Heart left ventricle (tissue), 16 donors: ENCODE data around the gene FOXK2. TPM values are rescaled to one million over a fixed set of nuclear protein-coding genes. Genes with fewer than 3 reads are reported as not detected.
A peak's percentile ranks its signal among the peaks of the same experiment; 100 is the strongest.
"Not testable (repeated sequence)": the region's sequence is repeated elsewhere in the genome, so short reads cannot be mapped to it uniquely, and the experiment has no call there.

ENCODE experiments used
- ATAC-seq, 4 donors: fragments of 200-7000 bp; cut with Tn5 transposase; one replicate each; pipeline ENCODE4 v1.9.1; 2020 to 2022; ENCODE audit warnings: moderate library complexity in 4 of 4, mild to moderate bottlenecking in 3 of 4, moderate number of reproducible peaks in 1 of 4
- DNase-seq, 5 donors: peaks; one replicate each; pipeline ENCODE4 v3.0.0-alpha.2; 2020
- H3K27ac ChIP-seq, 12 donors: fragments of 200-600 bp; sonication (generic) in 4 of 12; one replicate each; pipeline versions ENCODE4 v1.5.0 to v1.8.0; 2016 to 2022; ENCODE audit warnings: mild to moderate bottlenecking in 2 of 12
- H3K27me3 ChIP-seq, 9 donors: fragments of 200-600 bp; sonication (generic) in 2 of 9; one replicate each; pipeline versions ENCODE4 v1.5.1 to v1.8.0; 2016 to 2022; ENCODE audit warnings: mild to moderate bottlenecking in 3 of 9
- H3K36me3 ChIP-seq, 9 donors: fragments of 200-600 bp; sonication (generic) in 2 of 9; one replicate each; pipeline versions ENCODE4 v1.5.0 to v1.8.0; 2018 to 2022; ENCODE audit warnings: mild to moderate bottlenecking in 2 of 9
- H3K4me1 ChIP-seq, 12 donors: fragments of 200-600 bp; sonication (generic) in 4 of 12; one replicate each; pipeline versions ENCODE4 v1.5.0 to v1.8.0; 2016 to 2022; ENCODE audit warnings: mild to moderate bottlenecking in 3 of 12
- H3K4me3 ChIP-seq, 12 donors: fragments of 200-600 bp; sonication (generic) in 4 of 12; one replicate each; pipeline versions ENCODE4 v1.5.0 to v1.8.0; 2017 to 2022; ENCODE audit warnings: mild to moderate bottlenecking in 9 of 12, moderate library complexity in 4 of 12
- H3K9me3 ChIP-seq, 12 donors: fragments of 200-600 bp; sonication (generic) in 4 of 12; one replicate each; pipeline versions ENCODE4 v1.5.0 to v1.8.0; 2016 to 2022; ENCODE audit warnings: mild to moderate bottlenecking in 1 of 12
- POLR2A ChIP-seq, 2 donors: fragments of 450-650 bp; IDR thresholded peaks; one replicate each; pipeline ENCODE4 v1.6.1; 2017; ENCODE audit warnings: antibody characterized with exemption in 2 of 2, mild to moderate bottlenecking in 2 of 2, moderate library complexity in 2 of 2
- WGBS, 4 donors: extraction: QIAGEN DNeasy Blood & Tissue Kit in 2 of 4; methylation state at CpG; one replicate each; pipeline versions ENCODE4 v1.1.5 to v1.1.7; 2013 to 2018; 5-methylcytosine and 5-hydroxymethylcytosine counted together
- intact Hi-C, 10 donors: fragments of 100-400 bp; cut with DNase I; formaldehyde crosslinking; loops; one replicate each; pipeline versions ENCODE4 v1.11.1 to v1.14.2; 2022
- polyA plus RNA-seq, 2 donors: library from polyadenylated mRNA; stranded (reverse); fragments of 200-250 nt; gene quantifications; one replicate each; pipeline ENCODE4 v1.2.3, GENCODE V29; 2013
- total RNA-seq, 9 donors: library from RNA; depleted of rRNA in 2 of 9; stranded (reverse); fragments of >200 nt in 2 of 9; fragmentation: NEBNext Ultra II Directional in 3 of 9; extraction: Animal tissue kit (Norgen Biotek cat#: 25700) in 3 of 9; gene quantifications; one replicate each; pipeline versions ENCODE4 v1.1.0 to v1.2.4, GENCODE V29; 2016 to 2023
- TF ChIP-seq, protein P1 (sequence below), 12 donors: fragments of 200-600 bp; sonication (generic) in 4 of 12; IDR thresholded peaks; one replicate each; pipeline versions ENCODE4 v1.5.0 to v1.8.0; 2018 to 2022; ENCODE audit warnings: antibody characterized with exemption in 12 of 12, mild to moderate bottlenecking in 5 of 12
- donor health status: ischemic (EF 13 %, LVEDD 7.1; RV severe dilation, severe dysfunction).
- donor health status: healthy with polysubstance abuse.
- donor health status: DM: no; HTN: yes; CAD: no.
- donor health status: DM: no; HTN: no; CAD: no.
- donor health status: ischemic (EF 25% LVEDD 6.9; RV normal size, moderate dysfunction).
- donor health status: ischemic (EF 25% LVEDD 5.7; RV mildly dilated, moderate dysfunction).
- donor health status: healthy.
- donor health status: DM: yes; HTN: yes; CAD: no.
- donor health status: ischemic (EF 35%, LVEDD 5.7; RV mildly dilated, moderate dysfunction).
- donor health status: nonischemic (EF 11% LVEDD 7.7; RV severe dilation, severe dysfunction).
- donor health status: DM: yes; HTN: yes; CAD: no.
- donor health status: PGD.
- donor health status: ischemic (EF 29% LVEDD 5.4; RV normal size, mild dysfunction).
- donor health status: nonischemic (EF 23%, LVEDD 6.1; RV moderate dilation, normal function).

Gene FOXK2
- total and polyA plus RNA-seq, 11 donors = 15.6 to 77.0 (median 33.9) TPM

DNA sequence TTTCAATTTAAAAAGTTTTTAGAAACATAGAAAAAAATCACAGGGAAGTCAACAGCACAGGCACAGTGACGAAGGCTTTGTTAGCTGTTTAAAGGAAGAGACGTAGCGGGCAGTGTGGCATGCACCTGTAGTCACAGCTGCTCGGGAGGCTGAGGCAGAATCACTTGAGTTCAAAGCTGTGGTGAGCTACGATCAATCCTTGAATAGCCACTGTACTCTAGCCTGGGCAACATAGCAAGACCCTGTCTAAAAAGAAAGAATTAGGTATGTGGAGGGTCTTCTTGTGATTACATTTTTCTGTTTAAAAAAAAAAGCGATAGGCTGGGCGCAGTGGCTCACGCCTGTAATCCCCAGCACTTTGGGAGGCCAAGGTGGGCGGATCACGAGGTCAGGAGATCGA, 50.1 kb downstream of the FOXK2 start:
- Histone ChIP-seq H3K9me3 (no peaks in the 10 kb centered on the region), H3K36me3 (peaks cover 0 to 90% (median 63%) of the 10 kb centered on the region in 9 donors), H3K4me3 (no peak overlapping the region), H3K27me3 (no peaks in the 10 kb centered on the region), H3K27ac (peak overlapping the region in 5 of 12 donors; percentile 57 to 82 (median 76)), H3K4me1 (peaks cover 7 to 55% (median 35%) of the 10 kb centered on the region in 12 donors)
- intact Hi-C loops = no loop called here
- WGBS, 4 donors = 79 to 98% (median 93%) methylated on average over 11 of the region's 11 CpGs
- DNase-seq (no peak), ATAC-seq (no peak)
- TF ChIP-seq, protein P1, sequence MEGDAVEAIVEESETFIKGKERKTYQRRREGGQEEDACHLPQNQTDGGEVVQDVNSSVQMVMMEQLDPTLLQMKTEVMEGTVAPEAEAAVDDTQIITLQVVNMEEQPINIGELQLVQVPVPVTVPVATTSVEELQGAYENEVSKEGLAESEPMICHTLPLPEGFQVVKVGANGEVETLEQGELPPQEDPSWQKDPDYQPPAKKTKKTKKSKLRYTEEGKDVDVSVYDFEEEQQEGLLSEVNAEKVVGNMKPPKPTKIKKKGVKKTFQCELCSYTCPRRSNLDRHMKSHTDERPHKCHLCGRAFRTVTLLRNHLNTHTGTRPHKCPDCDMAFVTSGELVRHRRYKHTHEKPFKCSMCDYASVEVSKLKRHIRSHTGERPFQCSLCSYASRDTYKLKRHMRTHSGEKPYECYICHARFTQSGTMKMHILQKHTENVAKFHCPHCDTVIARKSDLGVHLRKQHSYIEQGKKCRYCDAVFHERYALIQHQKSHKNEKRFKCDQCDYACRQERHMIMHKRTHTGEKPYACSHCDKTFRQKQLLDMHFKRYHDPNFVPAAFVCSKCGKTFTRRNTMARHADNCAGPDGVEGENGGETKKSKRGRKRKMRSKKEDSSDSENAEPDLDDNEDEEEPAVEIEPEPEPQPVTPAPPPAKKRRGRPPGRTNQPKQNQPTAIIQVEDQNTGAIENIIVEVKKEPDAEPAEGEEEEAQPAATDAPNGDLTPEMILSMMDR (IDR thresholded peaks at IDR 0.05) = no peak
- no peak for TF ChIP-seq POLR2A (IDR thresholded peaks at IDR 0.05)

DNA sequence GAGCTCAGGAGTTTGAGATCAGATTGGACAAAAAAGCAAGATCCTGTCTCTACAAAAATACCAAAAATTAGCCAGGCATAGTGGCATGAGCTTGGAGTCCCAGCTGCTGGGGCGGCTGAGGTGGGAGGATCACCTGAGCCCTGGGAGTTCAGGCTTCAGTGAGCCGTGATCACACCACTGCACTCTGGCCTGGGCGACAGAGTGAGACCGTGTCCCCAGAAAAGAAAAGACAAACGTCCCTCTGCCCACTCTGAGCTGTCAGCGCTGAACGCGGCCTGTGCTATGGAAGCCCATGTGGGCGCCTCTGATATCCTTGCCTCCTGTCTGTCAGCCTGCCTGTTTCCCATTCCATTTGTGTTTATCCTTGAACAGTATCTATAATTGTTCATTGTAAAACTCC, 50.7 kb downstream of the FOXK2 start:
- H3K27me3 ChIP-seq = no peaks in the 10 kb centered on the region
- WGBS, 4 donors = 56 to 75% (median 67%) methylated on average over 9 of the region's 9 CpGs
- peak overlapping the region in 3 of 12 donors; percentile 1 to 26 (median 22) for H3K27ac ChIP-seq
- ATAC-seq (peak in 1 of 4 donors; percentile 16), DNase-seq (peak in 1 of 5 donors; percentile 38)
- TF ChIP-seq POLR2A (IDR thresholded peaks at IDR 0.05) = no peak
- H3K4me3 ChIP-seq = no peak overlapping the region
- no peaks in the 10 kb centered on the region for H3K9me3 ChIP-seq
- intact Hi-C loops = no loop called here
- peaks cover 7 to 49% (median 30%) of the 10 kb centered on the region in 12 donors for H3K4me1 ChIP-seq
- H3K36me3 ChIP-seq = peaks cover 0 to 90% (median 65%) of the 10 kb centered on the region in 9 donors

GRCh38 chr17:82571855-82572254, 52.3 kb downstream of the FOXK2 start:
- WGBS, 4 donors = 91 to 96% (median 93%) methylated on average over 6 of the region's 6 CpGs

GRCh38 chr17:82574041-82574440, 54.5 kb downstream of the FOXK2 start:
- Histone ChIP-seq H3K9me3 (no peaks in the 10 kb centered on the region), H3K4me1 (peaks cover 3 to 13% (median 6%) of the 10 kb centered on the region in 12 donors), H3K27me3 (no peaks in the 10 kb centered on the region), H3K4me3 (no peak overlapping the region), H3K27ac (no peak overlapping the region), H3K36me3 (peaks cover 0 to 85% (median 70%) of the 10 kb centered on the region in 9 donors)
- ATAC-seq = no peak
- no peak for TF ChIP-seq POLR2A (IDR thresholded peaks at IDR 0.05)
- TF ChIP-seq, protein P1 (IDR thresholded peaks at IDR 0.05) = no peak
- no peak for DNase-seq
- intact Hi-C loops = no loop called here
- WGBS, 4 donors = 83 to 96% (median 92%) methylated on average over 10 to 11 of the region's 11 CpGs

More at GRCh38 chr17:82571855-82572254, 52.3 kb downstream of the FOXK2 start:
- Histone ChIP-seq H3K4me1 (peaks cover 7 to 33% (median 19%) of the 10 kb centered on the region in 12 donors), H3K4me3 (no peak overlapping the region), H3K9me3 (no peaks in the 10 kb centered on the region), H3K27ac (no peak overlapping the region), H3K27me3 (no peaks in the 10 kb centered on the region), H3K36me3 (peaks cover 0 to 89% (median 67%) of the 10 kb centered on the region in 9 donors)
- TF ChIP-seq, protein P1 (IDR thresholded peaks at IDR 0.05) = no peak
- no peak for TF ChIP-seq POLR2A (IDR thresholded peaks at IDR 0.05)
- no peak for ATAC-seq
- intact Hi-C loops = no loop called here
- peak in 1 of 5 donors; percentile 7 for DNase-seq

DNA sequence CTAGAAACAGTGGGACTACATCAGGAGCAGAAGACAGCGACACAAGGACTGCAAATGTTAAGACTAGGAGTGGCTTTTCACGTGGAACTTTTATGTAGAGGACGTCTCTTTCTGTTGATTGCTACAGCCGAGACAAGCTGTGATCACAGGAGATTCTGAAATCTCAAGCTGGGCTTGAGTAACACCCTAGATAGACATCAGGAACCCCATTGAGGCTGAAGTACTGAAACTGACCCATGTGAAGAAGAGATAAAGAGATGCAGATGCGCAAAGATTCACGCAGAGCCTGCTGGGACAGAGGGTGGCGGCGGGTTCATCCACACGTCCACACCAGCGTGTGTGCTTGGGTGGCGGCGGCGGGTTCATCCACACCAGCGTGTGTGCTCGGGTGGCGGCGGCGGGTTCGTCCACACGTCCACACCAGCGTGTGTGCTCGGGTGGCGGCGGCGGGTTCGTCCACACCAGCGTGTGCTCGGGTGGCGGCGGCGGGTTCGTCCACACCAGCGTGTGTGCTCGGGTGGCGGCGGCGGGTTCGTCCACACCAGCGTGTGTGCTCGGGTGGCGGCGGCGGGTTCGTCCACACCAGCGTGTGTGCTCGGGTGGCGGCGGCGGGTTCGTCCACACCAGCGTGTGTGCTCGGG, 56.2 kb downstream of the FOXK2 start:
- H3K36me3 ChIP-seq = peaks cover 0 to 75% (median 62%) of the 10 kb centered on the region in 9 donors
- H3K27me3 ChIP-seq, H3K9me3 ChIP-seq, H3K4me3 ChIP-seq, ATAC-seq, H3K4me1 ChIP-seq, DNase-seq, intact Hi-C loops, H3K27ac ChIP-seq: not testable (repeated sequence)
- 93 to 97% (median 95%) methylated on average over 27 to 39 of the region's 52 CpGs for WGBS, 4 donors
